ENCODE measurements around the gene VPS16.
"Not testable (repeated sequence)": the region's sequence is repeated elsewhere in the genome, so short reads cannot be mapped to it uniquely, and the experiment has no call there.

DNA sequence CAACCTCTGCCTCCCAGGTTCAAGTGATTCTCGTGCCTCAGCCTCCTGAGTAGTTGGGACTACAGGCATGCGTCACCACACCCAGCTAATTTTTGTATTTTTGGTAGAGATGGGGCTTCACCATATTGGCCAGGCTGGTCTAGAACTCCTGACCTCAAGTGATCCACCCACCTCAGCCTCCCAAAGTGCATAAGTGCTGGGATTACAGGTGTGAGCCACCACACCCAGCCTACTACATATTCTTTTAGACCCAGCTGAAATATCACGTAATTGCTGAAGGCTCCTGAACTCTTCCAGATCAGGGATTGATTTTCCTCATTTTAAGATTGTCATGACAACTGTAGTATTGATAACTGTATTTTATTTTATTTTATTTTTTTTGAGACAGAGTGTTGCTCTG is 54.6 kb downstream of the VPS16 start:
- not testable (repeated sequence) for TF ChIP-seq CTCF (IDR thresholded peaks at IDR 0.05); CBX2 (IDR thresholded peaks at IDR 0.05; ENCODE audit: borderline replicate concordance, low read depth); SMC3 (IDR thresholded peaks at IDR 0.05); POLR2A (IDR thresholded peaks at IDR 0.05; ENCODE audit: low read length); EHMT2 (IDR thresholded peaks at IDR 0.05; ENCODE audit: low read depth); CHD2 (IDR thresholded peaks at IDR 0.05; ENCODE audit: low read length, partially characterized antibody)
- TF ChIP-seq, protein P1, sequence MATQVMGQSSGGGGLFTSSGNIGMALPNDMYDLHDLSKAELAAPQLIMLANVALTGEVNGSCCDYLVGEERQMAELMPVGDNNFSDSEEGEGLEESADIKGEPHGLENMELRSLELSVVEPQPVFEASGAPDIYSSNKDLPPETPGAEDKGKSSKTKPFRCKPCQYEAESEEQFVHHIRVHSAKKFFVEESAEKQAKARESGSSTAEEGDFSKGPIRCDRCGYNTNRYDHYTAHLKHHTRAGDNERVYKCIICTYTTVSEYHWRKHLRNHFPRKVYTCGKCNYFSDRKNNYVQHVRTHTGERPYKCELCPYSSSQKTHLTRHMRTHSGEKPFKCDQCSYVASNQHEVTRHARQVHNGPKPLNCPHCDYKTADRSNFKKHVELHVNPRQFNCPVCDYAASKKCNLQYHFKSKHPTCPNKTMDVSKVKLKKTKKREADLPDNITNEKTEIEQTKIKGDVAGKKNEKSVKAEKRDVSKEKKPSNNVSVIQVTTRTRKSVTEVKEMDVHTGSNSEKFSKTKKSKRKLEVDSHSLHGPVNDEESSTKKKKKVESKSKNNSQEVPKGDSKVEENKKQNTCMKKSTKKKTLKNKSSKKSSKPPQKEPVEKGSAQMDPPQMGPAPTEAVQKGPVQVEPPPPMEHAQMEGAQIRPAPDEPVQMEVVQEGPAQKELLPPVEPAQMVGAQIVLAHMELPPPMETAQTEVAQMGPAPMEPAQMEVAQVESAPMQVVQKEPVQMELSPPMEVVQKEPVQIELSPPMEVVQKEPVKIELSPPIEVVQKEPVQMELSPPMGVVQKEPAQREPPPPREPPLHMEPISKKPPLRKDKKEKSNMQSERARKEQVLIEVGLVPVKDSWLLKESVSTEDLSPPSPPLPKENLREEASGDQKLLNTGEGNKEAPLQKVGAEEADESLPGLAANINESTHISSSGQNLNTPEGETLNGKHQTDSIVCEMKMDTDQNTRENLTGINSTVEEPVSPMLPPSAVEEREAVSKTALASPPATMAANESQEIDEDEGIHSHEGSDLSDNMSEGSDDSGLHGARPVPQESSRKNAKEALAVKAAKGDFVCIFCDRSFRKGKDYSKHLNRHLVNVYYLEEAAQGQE (IDR thresholded peaks at IDR 0.05): not testable (repeated sequence)
- TF ChIP-seq, protein P2, sequence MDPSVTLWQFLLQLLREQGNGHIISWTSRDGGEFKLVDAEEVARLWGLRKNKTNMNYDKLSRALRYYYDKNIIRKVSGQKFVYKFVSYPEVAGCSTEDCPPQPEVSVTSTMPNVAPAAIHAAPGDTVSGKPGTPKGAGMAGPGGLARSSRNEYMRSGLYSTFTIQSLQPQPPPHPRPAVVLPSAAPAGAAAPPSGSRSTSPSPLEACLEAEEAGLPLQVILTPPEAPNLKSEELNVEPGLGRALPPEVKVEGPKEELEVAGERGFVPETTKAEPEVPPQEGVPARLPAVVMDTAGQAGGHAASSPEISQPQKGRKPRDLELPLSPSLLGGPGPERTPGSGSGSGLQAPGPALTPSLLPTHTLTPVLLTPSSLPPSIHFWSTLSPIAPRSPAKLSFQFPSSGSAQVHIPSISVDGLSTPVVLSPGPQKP (IDR thresholded peaks at IDR 0.05; ENCODE audit: low read depth, low read length): not testable (repeated sequence)

All from A549 (cell line).